Aorta (tissue), 5 donors: Measurements from ENCODE around the gene ACTR5. TPM values are rescaled to one million over a fixed set of nuclear protein-coding genes. Genes with fewer than 3 reads are reported as not detected.

Experiments
- ATAC-seq: fragments of 200-7000 bp; cut with Tn5 transposase; one replicate; pipeline ENCODE4 v1.9.1; 2022; ENCODE audit warnings: moderate library complexity; ENCODE audit not compliant: low FRiP score
- DNase-seq, 2 donors: peaks; one replicate each; pipeline ENCODE4 v3.0.0-alpha.2; 2020
- H3K27ac ChIP-seq, 2 donors: one replicate each; pipeline ENCODE4 v1.5.1; 2013; ENCODE audit warnings: low read length in 2 of 2, mild to moderate bottlenecking in 2 of 2, moderate library complexity in 2 of 2, control low read depth in 1 of 2, inconsistent platforms in 1 of 2, low read depth in 1 of 2
- H3K27me3 ChIP-seq, 2 donors: one replicate each; pipeline ENCODE4 v1.6.1; 2013; ENCODE audit warnings: control low read depth in 1 of 2, low read length in 1 of 2, mild to moderate bottlenecking in 1 of 2, moderate library complexity in 1 of 2; ENCODE audit not compliant: insufficient read depth in 2 of 2, control insufficient read depth in 1 of 2
- H3K36me3 ChIP-seq, 2 donors: one replicate each; pipeline ENCODE4 v1.6.1; 2013; ENCODE audit warnings: control low read depth in 1 of 2, low read length in 1 of 2, mild to moderate bottlenecking in 1 of 2; ENCODE audit not compliant: insufficient read depth in 2 of 2, control insufficient read depth in 1 of 2
- H3K4me1 ChIP-seq, 2 donors: one replicate each; pipeline ENCODE4 v1.6.1; 2013; ENCODE audit warnings: low read length in 2 of 2, control low read depth in 1 of 2, mild to moderate bottlenecking in 1 of 2, moderate library complexity in 1 of 2; ENCODE audit not compliant: insufficient read depth in 2 of 2, control insufficient read depth in 1 of 2
- H3K4me3 ChIP-seq, 2 donors: one replicate each; pipeline ENCODE4 v1.5.1; 2013; ENCODE audit warnings: low read length in 2 of 2, control low read depth in 1 of 2, mild to moderate bottlenecking in 1 of 2
- H3K9me3 ChIP-seq: one replicate; pipeline ENCODE4 v1.6.1; 2013; ENCODE audit warnings: mild to moderate bottlenecking, low read length; ENCODE audit not compliant: control insufficient read depth
- WGBS, 2 donors: extraction: QIAGEN DNeasy Blood & Tissue Kit; methylation state at CpG; one replicate each; pipeline ENCODE4 v1.1.7; 2013; 5-methylcytosine and 5-hydroxymethylcytosine counted together
- intact Hi-C, 2 donors: fragments of 100-400 bp; cut with DNase I; formaldehyde crosslinking; loops; one replicate each; pipeline versions ENCODE4 v1.14.2 to v1.15.0; 2022
- long read RNA-seq, 2 donors: library from polyadenylated mRNA; unstranded; transcript quantifications; one replicate each; pipeline ENCODE4 v2.0.0, GENCODE V29; 2020 to 2021
- polyA plus RNA-seq, 2 donors: library from polyadenylated mRNA; stranded (reverse); fragments of 200-250 nt; gene quantifications; one replicate each; pipeline ENCODE4 v1.2.3, GENCODE V29; 2013
- total RNA-seq, 2 donors: library from RNA; stranded (reverse); fragmentation: NEBNext Ultra II Directional; extraction: Animal tissue kit (Norgen Biotek cat#: 25700); gene quantifications; one replicate each; pipeline ENCODE4 v1.2.1, GENCODE V29; 2021
- donor health status: healthy with polysubstance abuse.
- donor health status: Bipolar disorder and iron deficiency.
- donor health status: DM: no; HTN: no; CAD: no.
- donor health status: DM: no; HTN: no; CAD: no.
- donor health status: DM: yes; HTN: yes; CAD: no.

The ACTR5 gene
- 1 to 10 TPM; 7.0 to 7.1 TPM for total RNA-seq
- polyA plus RNA-seq, result 10 to 100 TPM in 1 of 2 donors, 1 to 10 TPM in 1; 3.5 to 10.3 TPM
- long read RNA-seq, donor 1, transcript ACTR5-201 (9 exons, 2,565 nt), result major isoform, 29 of 41 reads
- long read RNA-seq, donor 1, partial matches to known transcripts, result 2 of 41 reads
- long read RNA-seq, donor 1, other reads (novel, unspliced or antisense), result 10 of 41 reads
- long read RNA-seq, donor 2, partial matches to known transcripts, result 1 of 11 reads
- long read RNA-seq, donor 2, other reads (novel, unspliced or antisense), result 7 of 11 reads

GRCh38 chr20:38748097-38748860 lies at the start of gene ACTR5:
Gene ACTR5 (plus strand): TSS chr20:38748460. CDS start chr20:38748479, 19 bp downstream.
- peak; percentile 98 for ATAC-seq
- peak; percentile 95 to 99 for DNase-seq
- H3K36me3 ChIP-seq, result peaks cover 0 to 4% of the 10 kb centered on the region in 2 donors
- no peaks in the 10 kb centered on the region for H3K27me3 ChIP-seq
- intact Hi-C loops, result loop anchor here in 1 of 2 donors (5.0 kb wide), 1 partner anchor 101 kb away; no protein-coding TSS in a partner anchor
- peak within 1 kb of the TSS; percentile 31 to 69 for H3K27ac ChIP-seq
- peaks cover 0 to 5% of the 10 kb centered on the region in 2 donors for H3K4me1 ChIP-seq
- H3K9me3 ChIP-seq, result no peaks in the 10 kb centered on the region
- peak within 1 kb of the TSS; percentile 54 to 91 for H3K4me3 ChIP-seq
- WGBS, 2 donors, result 0 to 1% methylated on average over 68 to 84 of the region's 84 CpGs

- intact Hi-C loops, result no loop called here
- Histone ChIP-seq H3K27ac (no peak overlapping the region), H3K27me3 (no peaks in the 10 kb centered on the region), H3K9me3 (no peaks in the 10 kb centered on the region), H3K36me3 (no peaks in the 10 kb centered on the region), H3K4me1 (no peaks in the 10 kb centered on the region), H3K4me3 (no peak overlapping the region)
- ATAC-seq, result no peak
- no peak for DNase-seq
- 81 to 82% methylated on average over 15 of the region's 15 CpGs for WGBS, 2 donors
Observed at GRCh38 chr20:38698541-38698940, 49.7 kb upstream of the ACTR5 start.

GRCh38 chr20:38700141-38700540 lies 48.1 kb upstream of the ACTR5 start:
- 40 to 41% methylated on average over 4 of the region's 4 CpGs for WGBS, 2 donors
- no peaks in the 10 kb centered on the region for H3K27me3 ChIP-seq
- ATAC-seq (no peak), DNase-seq (no peak)
- H3K4me1 ChIP-seq, result no peaks in the 10 kb centered on the region
- no peak overlapping the region for H3K4me3 ChIP-seq
- intact Hi-C loops, result no loop called here
- H3K27ac ChIP-seq, result no peak overlapping the region
- H3K36me3 ChIP-seq, result no peaks in the 10 kb centered on the region
- H3K9me3 ChIP-seq, result no peaks in the 10 kb centered on the region

- no peaks in the 10 kb centered on the region for H3K4me1 ChIP-seq
- no peaks in the 10 kb centered on the region for H3K36me3 ChIP-seq
- no peaks in the 10 kb centered on the region for H3K27me3 ChIP-seq
- intact Hi-C loops, result no loop called here
- DNase-seq, result no peak
- ATAC-seq, result no peak
- H3K9me3 ChIP-seq, result no peaks in the 10 kb centered on the region
- no peak overlapping the region for H3K27ac ChIP-seq
- 78 to 80% methylated on average over 3 of the region's 3 CpGs for WGBS, 2 donors
- no peak overlapping the region for H3K4me3 ChIP-seq
Observed at GRCh38 chr20:38700926-38701325, 47.3 kb upstream of the ACTR5 start.

- Histone ChIP-seq H3K4me3 (no peak overlapping the region), H3K27me3 (no peaks in the 10 kb centered on the region)
- 50 to 74% methylated on average over 3 of the region's 3 CpGs for WGBS, 2 donors
Observed at GRCh38 chr20:38703526-38703925, 44.7 kb upstream of the ACTR5 start.

GRCh38 chr20:38704136-38704535 lies 44.1 kb upstream of the ACTR5 start:
- intact Hi-C loops, result no loop called here
- no peak for DNase-seq
- H3K27me3 ChIP-seq, result no peaks in the 10 kb centered on the region

More at GRCh38 chr20:38703526-38703925, 44.7 kb upstream of the ACTR5 start:
- ATAC-seq (no peak), DNase-seq (no peak)
- H3K27ac ChIP-seq, result no peak overlapping the region
- H3K4me1 ChIP-seq, result no peaks in the 10 kb centered on the region
- no peaks in the 10 kb centered on the region for H3K9me3 ChIP-seq
- no peaks in the 10 kb centered on the region for H3K36me3 ChIP-seq
- intact Hi-C loops, result no loop called here

GRCh38 chr20:38706509-38706908 lies 41.8 kb upstream of the ACTR5 start:
- WGBS, 2 donors, result 6 to 9% methylated on average over 7 of the region's 7 CpGs
- no peaks in the 10 kb centered on the region for H3K9me3 ChIP-seq
- ATAC-seq, result no peak

More at GRCh38 chr20:38704136-38704535, 44.1 kb upstream of the ACTR5 start:
- no peaks in the 10 kb centered on the region for H3K36me3 ChIP-seq
- WGBS, 2 donors, result 60 to 61% methylated on average over 4 of the region's 4 CpGs
- H3K4me3 ChIP-seq, result no peak overlapping the region
- H3K27ac ChIP-seq, result no peak overlapping the region
- ATAC-seq, result no peak
- H3K4me1 ChIP-seq, result no peaks in the 10 kb centered on the region
- no peaks in the 10 kb centered on the region for H3K9me3 ChIP-seq

GRCh38 chr20:38714308-38714707 lies 34.0 kb upstream of the ACTR5 start:
- Histone ChIP-seq H3K9me3 (peaks cover 1% of the 10 kb centered on the region), H3K27ac (no peak overlapping the region), H3K4me3 (no peak overlapping the region), H3K4me1 (no peaks in the 10 kb centered on the region), H3K27me3 (peaks cover 0 to 1% of the 10 kb centered on the region in 2 donors), H3K36me3 (no peaks in the 10 kb centered on the region)
- intact Hi-C loops, result no loop called here
- peak in 1 of 2 donors; percentile 46 for DNase-seq
- ATAC-seq, result no peak
- WGBS, 2 donors, result 22 to 27% methylated on average over 6 of the region's 6 CpGs

More at GRCh38 chr20:38706509-38706908, 41.8 kb upstream of the ACTR5 start:
- H3K27me3 ChIP-seq, result no peaks in the 10 kb centered on the region
- no peaks in the 10 kb centered on the region for H3K4me1 ChIP-seq
- H3K27ac ChIP-seq, result no peak overlapping the region
- H3K36me3 ChIP-seq, result no peaks in the 10 kb centered on the region
- no peak overlapping the region for H3K4me3 ChIP-seq
- intact Hi-C loops, result no loop called here
- no peak for DNase-seq
